Measurements from ENCODE around the gene DHX35. TPM values are rescaled to one million over a fixed set of nuclear protein-coding genes. Genes with fewer than 3 reads are reported as not detected.

Gene DHX35
- total and polyA plus RNA-seq, 2 of the 13 experiments (the other 11 are each of a cell fraction or from before 2014, with no cell fraction given): 25.8 to 28.7 TPM

GRCh38 chr20:38961530-38962043, 557 bp upstream of the DHX35 start (continued):
- TF ChIP-seq ARID2 (CRISPR knock-in tag; IDR thresholded peaks at IDR 0.05; ENCODE audit: borderline replicate concordance) (peak; percentile 92; the same call in 1 of the 2 replicates), NFKBIZ (CRISPR knock-in tag; IDR thresholded peaks at IDR 0.05) (no peak), BHLHE40 (IDR thresholded peaks at IDR 0.05; ENCODE audit: low read length) (no peak), ZHX1 (CRISPR knock-in tag; IDR thresholded peaks at IDR 0.05; ENCODE audit: low read depth) (no peak; the same call in 1 of the 2 replicates), THAP8 (CRISPR knock-in tag; IDR thresholded peaks at IDR 0.05; ENCODE audit: borderline replicate concordance) (no peak), PRPF4 (IDR thresholded peaks at IDR 0.05; ENCODE audit: low read depth, low read length, poor library complexity, severe bottlenecking) (peak; percentile 92), NFE2L1 (CRISPR knock-in tag; IDR thresholded peaks at IDR 0.05; ENCODE audit: borderline replicate concordance) (0 out of 2 replicates have a peak, but pooled peaks have one; percentile 56), ZNF605 (CRISPR knock-in tag; IDR thresholded peaks at IDR 0.05) (no peak), ZBTB8A (CRISPR knock-in tag; IDR thresholded peaks at IDR 0.05; ENCODE audit: borderline replicate concordance, low read depth) (0 out of 2 replicates have a peak, but pooled peaks have one; percentile 4), TEF (CRISPR knock-in tag; IDR thresholded peaks at IDR 0.05) (no peak), ZC3H4 (CRISPR knock-in tag; IDR thresholded peaks at IDR 0.05; ENCODE audit: borderline replicate concordance) (peak; percentile 54; the same call in 1 of the 2 replicates), ZNF33B (CRISPR knock-in tag; IDR thresholded peaks at IDR 0.05) (no peak), ZNF30 (CRISPR knock-in tag; IDR thresholded peaks at IDR 0.05) (no peak; the same call in 1 of the 2 replicates), HNF4G (IDR thresholded peaks at IDR 0.05; ENCODE audit: borderline replicate concordance, low read depth, low read length) (no peak), HNF4G (CRISPR knock-in tag; IDR thresholded peaks at IDR 0.05; ENCODE audit: borderline replicate concordance, low read depth) (no peak), MAFF (IDR thresholded peaks at IDR 0.05; ENCODE audit: low read depth, low read length) (no peak), HNRNPK (IDR thresholded peaks at IDR 0.05; ENCODE audit: low read depth, low read length, poor library complexity, severe bottlenecking) (no peak), HDAC6 (IDR thresholded peaks at IDR 0.05; ENCODE audit: low read depth, low read length) (no peak), ZNF577 (CRISPR knock-in tag; IDR thresholded peaks at IDR 0.05; ENCODE audit: borderline replicate concordance, low read depth) (0 out of 2 replicates have a peak, but pooled peaks have one; percentile 33), HIC2 (CRISPR knock-in tag; IDR thresholded peaks at IDR 0.05; ENCODE audit: low read depth) (no peak)
- TF ChIP-seq, protein P1, sequence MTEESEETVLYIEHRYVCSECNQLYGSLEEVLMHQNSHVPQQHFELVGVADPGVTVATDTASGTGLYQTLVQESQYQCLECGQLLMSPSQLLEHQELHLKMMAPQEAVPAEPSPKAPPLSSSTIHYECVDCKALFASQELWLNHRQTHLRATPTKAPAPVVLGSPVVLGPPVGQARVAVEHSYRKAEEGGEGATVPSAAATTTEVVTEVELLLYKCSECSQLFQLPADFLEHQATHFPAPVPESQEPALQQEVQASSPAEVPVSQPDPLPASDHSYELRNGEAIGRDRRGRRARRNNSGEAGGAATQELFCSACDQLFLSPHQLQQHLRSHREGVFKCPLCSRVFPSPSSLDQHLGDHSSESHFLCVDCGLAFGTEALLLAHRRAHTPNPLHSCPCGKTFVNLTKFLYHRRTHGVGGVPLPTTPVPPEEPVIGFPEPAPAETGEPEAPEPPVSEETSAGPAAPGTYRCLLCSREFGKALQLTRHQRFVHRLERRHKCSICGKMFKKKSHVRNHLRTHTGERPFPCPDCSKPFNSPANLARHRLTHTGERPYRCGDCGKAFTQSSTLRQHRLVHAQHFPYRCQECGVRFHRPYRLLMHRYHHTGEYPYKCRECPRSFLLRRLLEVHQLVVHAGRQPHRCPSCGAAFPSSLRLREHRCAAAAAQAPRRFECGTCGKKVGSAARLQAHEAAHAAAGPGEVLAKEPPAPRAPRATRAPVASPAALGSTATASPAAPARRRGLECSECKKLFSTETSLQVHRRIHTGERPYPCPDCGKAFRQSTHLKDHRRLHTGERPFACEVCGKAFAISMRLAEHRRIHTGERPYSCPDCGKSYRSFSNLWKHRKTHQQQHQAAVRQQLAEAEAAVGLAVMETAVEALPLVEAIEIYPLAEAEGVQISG (CRISPR knock-in tag; IDR thresholded peaks at IDR 0.05): no peak

Measured in HepG2 (cell line).